DMS153 treated with DMSO at 0.1 percent for 48 hours (cell line): Measurements from ENCODE around the gene AARSD1.
"Not testable (repeated sequence)": the region's sequence is repeated elsewhere in the genome, so short reads cannot be mapped to it uniquely, and the experiment has no call there.

Experiments used
- DNase-seq: peaks from one replicate; lab custom pipeline; 2025; ENCODE audit not compliant: unreplicated experiment; lab: John Stamatoyannopoulos, UW

AARSD1 gene

DNA sequence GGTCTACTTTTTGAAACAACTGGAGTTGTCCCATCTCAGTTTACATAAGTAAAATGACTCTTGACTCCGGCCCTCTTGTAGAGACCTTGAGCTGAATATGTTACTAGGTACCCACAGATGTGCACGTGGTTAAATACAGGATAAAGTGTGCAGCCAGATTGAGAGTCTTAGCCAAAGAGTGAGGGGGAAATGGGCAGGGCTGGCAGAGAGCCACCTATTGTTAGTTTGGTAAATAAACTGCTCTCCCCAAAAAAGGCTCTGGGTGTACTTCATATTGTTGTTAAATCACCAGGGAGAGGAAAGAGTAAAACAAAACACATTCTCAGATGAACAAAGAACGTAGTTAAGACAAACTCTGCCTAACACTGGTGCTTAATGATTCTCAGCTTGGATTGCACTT is 43.3 kb downstream of the AARSD1 start:
- DNase-seq: peak; percentile 18

DNA sequence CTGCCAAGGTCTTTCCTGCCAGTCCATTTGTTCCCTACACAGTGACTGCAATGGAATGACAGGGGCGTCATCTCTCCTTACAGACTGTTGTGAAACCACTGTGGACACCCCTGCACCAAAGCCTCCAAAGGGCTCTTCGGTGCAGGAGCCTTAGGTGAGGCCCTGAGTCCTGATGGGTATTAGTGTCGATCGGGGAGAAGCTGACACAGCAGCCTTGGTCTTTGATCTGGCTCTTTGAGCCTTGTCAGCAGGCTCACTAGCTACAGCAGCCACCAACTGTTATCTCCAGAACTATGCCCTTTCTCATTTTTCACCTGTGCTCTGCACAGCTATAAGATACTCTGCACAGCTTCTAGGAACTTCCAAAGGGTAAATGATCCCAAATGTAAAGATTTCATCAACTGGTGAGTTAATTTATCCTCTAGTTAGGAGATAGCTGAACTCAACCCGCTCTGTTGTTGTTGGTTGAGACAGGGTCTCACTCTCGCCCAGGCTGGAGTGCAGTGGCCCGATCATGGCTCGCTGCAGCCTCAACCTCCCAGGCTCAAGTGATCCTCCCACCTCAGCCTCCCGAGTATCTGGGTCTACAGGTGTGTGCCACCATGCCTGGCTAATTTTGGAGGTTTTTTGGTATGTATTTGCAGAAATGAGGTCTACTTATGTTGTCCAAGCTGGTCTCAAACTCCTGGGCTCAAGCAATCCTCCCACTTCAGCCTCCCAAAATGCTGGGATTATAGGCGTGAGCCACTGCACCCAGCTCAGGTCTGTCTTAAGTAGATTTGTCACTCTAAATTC is 44.0 kb downstream of the AARSD1 start:
- no peak for DNase-seq

- not testable (repeated sequence) for DNase-seq
Measured at GRCh38 chr17:42919522-42920077, 44.7 kb downstream of the AARSD1 start.

DNA sequence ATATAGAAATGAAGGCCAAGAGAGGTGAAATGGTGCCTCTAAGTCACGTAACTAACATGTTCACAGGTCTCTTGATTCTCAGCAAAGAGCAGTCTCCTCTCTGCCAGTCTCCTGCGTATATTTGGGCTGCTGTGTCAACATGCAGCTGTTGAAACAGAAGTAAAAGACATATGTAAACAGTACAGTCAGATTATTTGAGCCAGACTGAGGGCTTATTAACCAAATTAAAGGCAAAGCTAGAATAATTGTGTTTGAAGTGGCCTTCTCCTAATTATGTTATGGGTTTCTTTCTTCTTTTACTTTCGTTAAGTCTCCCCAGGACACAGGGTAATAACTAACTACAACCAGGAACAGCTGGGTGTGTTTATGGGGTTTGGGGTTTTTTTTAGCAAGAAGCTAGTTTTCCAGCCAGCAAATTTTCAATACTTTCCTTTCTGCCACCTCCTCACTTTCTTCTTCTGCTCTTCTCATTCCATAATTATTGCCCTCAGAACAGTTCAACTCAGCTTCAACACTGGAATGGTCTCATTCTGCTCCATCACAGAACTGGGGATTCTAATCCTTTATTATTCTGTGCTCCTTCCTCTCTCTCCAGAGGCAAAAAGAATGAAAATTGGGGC is 45.2 kb downstream of the AARSD1 start:
- peak; percentile 40 for DNase-seq

- no peak for DNase-seq
Measured at GRCh38 chr17:42917236-42917603, 47.0 kb downstream of the AARSD1 start.

DNA sequence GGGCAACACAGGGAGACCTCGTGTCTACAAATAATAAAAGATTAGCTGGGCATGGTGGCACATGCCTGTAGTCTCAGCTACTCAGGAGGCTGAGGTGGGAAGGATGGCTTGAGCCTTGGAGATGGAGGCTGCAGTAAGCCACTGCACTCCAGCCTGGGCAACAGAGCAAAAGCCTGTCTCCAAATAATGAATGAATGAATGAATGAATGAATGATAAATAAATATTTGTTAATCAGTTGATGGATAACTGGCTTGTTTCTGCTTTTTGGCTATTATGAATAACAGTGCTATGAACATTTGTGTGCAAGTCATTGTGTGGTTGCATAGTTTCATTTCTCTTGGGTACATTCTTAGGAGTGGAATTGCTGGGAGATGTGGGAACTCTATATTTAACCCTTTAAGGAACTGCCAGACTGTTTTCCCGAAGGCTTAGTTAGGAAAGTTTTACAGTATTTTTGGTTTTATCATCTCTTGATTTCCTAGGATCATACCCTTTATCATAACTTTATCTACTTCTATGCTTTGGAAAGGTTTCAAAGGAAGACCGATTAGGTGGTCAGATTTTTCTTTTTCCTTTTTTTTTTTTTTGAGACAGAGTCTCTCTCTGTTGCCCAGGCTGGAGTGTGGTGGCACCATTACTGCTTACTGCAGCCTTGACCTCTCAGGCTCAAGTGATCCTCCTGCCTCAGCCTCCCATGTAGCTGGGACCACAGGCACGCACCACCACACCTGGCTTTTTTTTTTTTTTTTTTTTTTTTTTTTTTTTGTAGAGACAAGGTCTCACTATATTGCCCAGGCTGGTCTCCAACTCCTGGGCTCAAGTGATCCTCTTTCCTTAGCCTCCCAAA is 47.6 kb downstream of the AARSD1 start:
- DNase-seq: not testable (repeated sequence)

- not testable (repeated sequence) for DNase-seq
Measured at GRCh38 chr17:42915288-42915687, 49.0 kb downstream of the AARSD1 start.

- DNase-seq: no peak
Measured at GRCh38 chr17:42913981-42914617, 50.2 kb downstream of the AARSD1 start.

DNA sequence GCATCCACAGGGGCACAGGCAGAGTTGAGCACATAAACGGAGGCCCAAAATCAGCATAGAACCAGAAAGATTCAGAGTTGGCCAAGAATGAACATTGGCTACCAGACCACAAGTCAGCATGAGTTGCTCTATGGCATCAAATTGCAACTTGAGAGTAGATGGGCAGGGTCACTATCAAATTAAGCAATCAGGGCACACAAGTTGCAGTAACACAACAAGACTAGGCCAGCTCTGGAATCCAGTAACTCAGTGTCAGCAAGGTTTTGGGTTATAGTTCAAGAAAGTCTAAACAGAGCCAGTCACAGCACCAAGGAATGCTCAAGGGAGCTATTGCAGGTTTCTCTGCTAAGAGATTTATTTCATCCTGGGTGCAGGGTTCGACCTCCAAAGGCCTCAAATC is 50.7 kb downstream of the AARSD1 start:
- no peak for DNase-seq

GRCh38 chr17:42908872-42909700 is 55.2 kb downstream of the AARSD1 start:
- DNase-seq: no peak

DNA sequence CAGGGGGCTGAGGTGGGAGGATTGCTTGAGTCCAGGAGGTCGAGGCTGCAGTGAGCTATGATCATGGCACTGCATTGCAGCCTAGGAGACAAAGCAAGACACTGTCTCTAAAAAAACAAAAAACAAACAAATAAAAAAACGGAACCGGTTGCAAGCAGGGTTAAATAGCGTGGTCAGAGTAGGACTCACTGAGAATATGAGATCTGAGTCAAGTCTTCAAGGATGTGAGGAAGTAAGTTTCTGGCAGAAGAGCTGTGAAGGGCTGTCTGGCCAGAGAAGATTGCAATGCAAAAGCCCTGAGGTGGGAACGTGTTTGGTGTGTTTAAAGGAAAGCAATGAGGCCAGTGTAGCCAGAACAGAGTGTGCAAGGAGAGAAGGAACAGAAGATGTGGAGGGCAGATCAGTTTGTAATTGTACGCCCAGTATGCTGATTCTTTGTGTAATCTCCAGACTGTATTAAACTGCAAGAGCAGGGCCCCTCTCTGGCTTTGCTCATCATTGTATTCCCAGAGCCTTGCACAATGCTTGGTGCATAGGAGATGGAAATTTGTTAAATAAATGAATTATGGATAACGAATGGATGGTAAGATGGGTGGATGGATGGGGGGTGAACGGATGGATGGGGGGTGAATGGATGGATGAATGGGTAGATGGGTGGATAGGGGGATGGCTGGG is 57.3 kb downstream of the AARSD1 start:
- no peak for DNase-seq

GRCh38 chr17:42904110-42904469 is 60.2 kb downstream of the AARSD1 start:
- no peak for DNase-seq

DNA sequence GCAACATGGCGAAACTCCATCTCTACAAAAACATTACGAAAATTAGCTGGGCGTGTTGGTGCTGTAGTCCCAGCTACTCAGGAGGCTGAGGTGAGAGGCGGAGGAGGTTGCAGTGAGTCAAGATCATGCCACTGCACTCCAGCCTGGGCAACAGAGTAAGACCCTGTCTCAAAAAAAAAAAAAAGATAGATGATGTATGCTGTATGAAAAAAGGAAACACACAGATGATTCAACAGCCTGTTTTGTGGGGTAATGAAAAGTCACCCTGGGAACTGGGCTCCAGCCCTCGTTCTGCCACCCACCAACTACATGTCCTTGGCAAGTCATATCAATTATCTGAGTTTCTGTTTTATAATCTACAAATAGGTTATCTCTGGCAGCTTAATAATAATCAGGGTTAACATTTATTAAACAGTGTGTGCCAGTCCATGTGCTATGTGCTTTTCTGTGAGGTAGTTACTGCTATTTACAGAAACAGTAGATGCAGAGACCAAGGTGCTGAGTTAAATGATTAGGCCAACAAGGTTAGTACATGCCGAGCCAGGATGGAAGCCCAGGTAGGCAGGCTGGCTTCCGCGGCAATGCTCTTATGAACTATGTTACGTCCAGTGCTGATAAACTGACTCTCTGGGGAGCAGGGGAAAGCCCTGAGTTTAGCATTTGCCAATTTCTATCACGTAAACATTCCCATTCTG is 62.6 kb downstream of the AARSD1 start:
- no peak for DNase-seq
